Mesenchymal stem cell (in vitro differentiated cells and primary cell): ENCODE results near the gene STK17A.

ENCODE experiments used
- DNase-seq: peaks from one replicate; pipeline ENCODE4 v3.0.0-alpha.2; 2013
- H2AFZ ChIP-seq: one replicate; pipeline ENCODE4 v1.6.1; 2013; ENCODE audit warnings: low read depth, mild to moderate bottlenecking, control low read depth, inconsistent platforms, low read length, moderate library complexity
- H2AK5ac ChIP-seq: 2 replicates; pipeline ENCODE4 v1.6.1; 2013; ENCODE audit warnings: low read length, moderate library complexity, mild to moderate bottlenecking, inconsistent platforms; ENCODE audit not compliant: severe bottlenecking
- H2BK120ac ChIP-seq: one replicate; pipeline ENCODE4 v1.6.1; 2013; ENCODE audit warnings: low read depth, mild to moderate bottlenecking, inconsistent platforms, low read length, moderate library complexity
- H2BK12ac ChIP-seq, 2 experiments: one replicate each; pipeline ENCODE4 v1.6.1; 2013; ENCODE audit warnings: inconsistent platforms in 2 of 2, low read length in 2 of 2, mild to moderate bottlenecking in 2 of 2, moderate library complexity in 2 of 2, control low read depth in 1 of 2
- H2BK15ac ChIP-seq: one replicate; pipeline ENCODE4 v1.6.1; 2013; ENCODE audit warnings: mild to moderate bottlenecking, low read depth, inconsistent platforms; ENCODE audit not compliant: poor library complexity, severe bottlenecking
- H2BK5ac ChIP-seq: 2 replicates; pipeline ENCODE4 v1.6.1; 2013; ENCODE audit warnings: low read depth, mild to moderate bottlenecking, low read length, control low read depth, inconsistent platforms; ENCODE audit not compliant: poor library complexity, severe bottlenecking
- H3K14ac ChIP-seq, 2 experiments: one replicate each; pipeline ENCODE4 v1.6.1; 2013; ENCODE audit warnings: inconsistent platforms in 2 of 2, low read length in 2 of 2, control low read depth in 1 of 2, mild to moderate bottlenecking in 1 of 2, moderate library complexity in 1 of 2
- H3K18ac ChIP-seq, 2 experiments: one replicate each; pipeline ENCODE4 v1.6.1; 2013; ENCODE audit warnings: inconsistent platforms in 2 of 2, low read length in 2 of 2, control low read depth in 1 of 2, low read depth in 1 of 2, mild to moderate bottlenecking in 1 of 2
- H3K23ac ChIP-seq, 2 experiments: one replicate each; pipeline ENCODE4 v1.6.1; 2013; ENCODE audit warnings: inconsistent platforms in 2 of 2, low read length in 2 of 2, mild to moderate bottlenecking in 2 of 2, moderate library complexity in 2 of 2, control low read depth in 1 of 2
- H3K27ac ChIP-seq: 2 replicates; pipeline ENCODE4 v1.5.1; 2013; ENCODE audit warnings: mild to moderate bottlenecking, moderate library complexity, low read length, control low read depth, inconsistent platforms; ENCODE audit not compliant: poor library complexity, severe bottlenecking
- H3K27me3 ChIP-seq, 2 experiments: 2 replicates each; pipeline versions ENCODE4 v1.6.1 to v1.7.0; 2013; ENCODE audit warnings: low read length in 2 of 2, mild to moderate bottlenecking in 2 of 2, moderate library complexity in 2 of 2, control low read depth in 1 of 2, inconsistent platforms in 1 of 2; ENCODE audit not compliant: control insufficient read depth in 1 of 2, insufficient read depth in 1 of 2
- H3K36me3 ChIP-seq, 2 experiments: 2 replicates each; pipeline versions ENCODE4 v1.6.1 to v1.7.0; 2013; ENCODE audit warnings: low read length in 2 of 2, control low read depth in 1 of 2, inconsistent platforms in 1 of 2, low read depth in 1 of 2, mild to moderate bottlenecking in 1 of 2; ENCODE audit not compliant: insufficient read depth in 2 of 2, control insufficient read depth in 1 of 2
- H3K4ac ChIP-seq, 2 experiments: one replicate each; pipeline ENCODE4 v1.6.1; 2013; ENCODE audit warnings: inconsistent platforms in 2 of 2, low read length in 2 of 2, mild to moderate bottlenecking in 2 of 2, moderate library complexity in 2 of 2, control low read depth in 1 of 2, low read depth in 1 of 2
- H3K4me1 ChIP-seq: 2 replicates; pipeline ENCODE4 v1.6.1; 2013; ENCODE audit warnings: low read depth, low read length, control low read depth; ENCODE audit not compliant: control insufficient read depth, insufficient read depth
- H3K4me2 ChIP-seq: 2 replicates; pipeline ENCODE4 v1.6.1; 2013; ENCODE audit warnings: low read length, mild to moderate bottlenecking, inconsistent platforms; ENCODE audit not compliant: poor library complexity, severe bottlenecking
- H3K4me3 ChIP-seq, 2 experiments: 2 replicates each; pipeline versions ENCODE4 v1.5.1 to v1.7.0; 2013; ENCODE audit warnings: low read length in 2 of 2, mild to moderate bottlenecking in 2 of 2, control low read depth in 1 of 2, low read depth in 1 of 2; ENCODE audit not compliant: insufficient read depth in 1 of 2
- H3K79me1 ChIP-seq: replicated peaks from 2 replicates; pipeline ENCODE4 v1.6.1; 2013; ENCODE audit warnings: mild to moderate bottlenecking, control low read depth, low read length, inconsistent platforms; ENCODE audit not compliant: poor library complexity, severe bottlenecking
- H3K9ac ChIP-seq: 2 replicates; pipeline ENCODE4 v1.7.0; 2013; ENCODE audit warnings: mild to moderate bottlenecking, low read length, moderate library complexity
- H3K9me3 ChIP-seq: 2 replicates; pipeline ENCODE4 v1.7.0; 2013; ENCODE audit warnings: mild to moderate bottlenecking, low read length; ENCODE audit not compliant: control insufficient read depth
- H4K8ac ChIP-seq: one replicate; pipeline ENCODE4 v1.6.1; 2013; ENCODE audit warnings: inconsistent platforms, mild to moderate bottlenecking, low read length, moderate library complexity
- H4K91ac ChIP-seq: one replicate; pipeline ENCODE4 v1.6.1; 2013; ENCODE audit warnings: mild to moderate bottlenecking, low read length, inconsistent platforms
- WGBS: methylation state at CpG from one replicate; pipeline ENCODE4 v1.1.7; 2013; ENCODE audit warnings: mixed read lengths; 5-methylcytosine and 5-hydroxymethylcytosine counted together

The STK17A gene

GRCh38 chr7:43589728-43590127 lies 6.8 kb downstream of the STK17A start:
- DNase-seq = no peak
- Histone ChIP-seq H2BK120ac (no peak overlapping the region), H2AFZ (no peak overlapping the region), H2BK15ac (no peak overlapping the region), H2BK12ac (no peak overlapping the region), H3K9me3 (no peaks in the 10 kb centered on the region), H3K18ac (no peak overlapping the region), H3K4me1 (peaks cover 13% of the 10 kb centered on the region), H4K91ac (no peak overlapping the region), H3K79me1 (no peaks in the 10 kb centered on the region), H3K36me3 (no peaks in the 10 kb centered on the region), H3K4ac (no peak overlapping the region), H3K14ac (no peak overlapping the region), H4K8ac (no peak overlapping the region), H2AK5ac (no peak overlapping the region), H3K27me3 (no peaks in the 10 kb centered on the region), H3K23ac (no peak overlapping the region), H3K4me3 (no peak overlapping the region), H3K4me2 (no peak overlapping the region), H3K9ac (no peak overlapping the region), H3K27ac (no peak overlapping the region), H2BK5ac (no peak overlapping the region)
- 97% methylated on average over 3 of the region's 3 CpGs for WGBS

GRCh38 chr7:43590862-43591557 lies 8.1 kb downstream of the STK17A start:
- no peak overlapping the region for H3K14ac ChIP-seq
- DNase-seq = no peak
- no peak overlapping the region for H2BK12ac ChIP-seq
- no peaks in the 10 kb centered on the region for H3K79me1 ChIP-seq
- peaks cover 10% of the 10 kb centered on the region for H3K4me1 ChIP-seq
- H2BK15ac ChIP-seq = no peak overlapping the region
- H3K9me3 ChIP-seq = no peaks in the 10 kb centered on the region
- H3K23ac ChIP-seq = no peak overlapping the region
- H2BK120ac ChIP-seq = no peak overlapping the region
- no peak overlapping the region for H2AK5ac ChIP-seq
- no peak overlapping the region for H3K4me3 ChIP-seq
- 69% methylated on average over 2 of the region's 2 CpGs for WGBS
- H2AFZ ChIP-seq = peak overlapping the region; percentile 27
- no peak overlapping the region for H4K8ac ChIP-seq
- no peaks in the 10 kb centered on the region for H3K27me3 ChIP-seq
- no peak overlapping the region for H4K91ac ChIP-seq
- H3K36me3 ChIP-seq = peaks cover 0 to 2% of the 10 kb centered on the region in 2 experiments
- H3K9ac ChIP-seq = no peak overlapping the region
- no peak overlapping the region for H3K18ac ChIP-seq
- H3K4me2 ChIP-seq = no peak overlapping the region
- H3K4ac ChIP-seq = no peak overlapping the region
- H2BK5ac ChIP-seq = peak overlapping the region; percentile 46
- H3K27ac ChIP-seq = peak overlapping the region; percentile 91

GRCh38 chr7:43591558-43592180 lies 8.8 kb downstream of the STK17A start:
- Histone ChIP-seq H3K36me3 (peaks cover 3 to 8% of the 10 kb centered on the region in 2 experiments), H3K14ac (no peak overlapping the region), H3K9me3 (no peaks in the 10 kb centered on the region), H3K18ac (no peak overlapping the region), H3K27ac (peak overlapping the region; percentile 91), H2BK12ac (no peak overlapping the region), H2BK5ac (peak overlapping the region; percentile 14), H2BK15ac (no peak overlapping the region), H3K4me1 (peaks cover 10% of the 10 kb centered on the region), H3K27me3 (no peaks in the 10 kb centered on the region), H4K91ac (no peak overlapping the region), H3K79me1 (no peaks in the 10 kb centered on the region), H2BK120ac (no peak overlapping the region), H3K23ac (no peak overlapping the region), H3K4me2 (no peak overlapping the region), H3K4ac (no peak overlapping the region), H2AK5ac (peak overlapping the region; percentile 44), H3K9ac (peak overlapping the region; percentile 2), H3K4me3 (no peak overlapping the region), H2AFZ (no peak overlapping the region), H4K8ac (no peak overlapping the region)
- DNase-seq = peak; percentile 34
- 62% methylated on average over 2 of the region's 4 CpGs for WGBS

GRCh38 chr7:43592326-43592725 lies 9.4 kb downstream of the STK17A start:
- Histone ChIP-seq H2BK5ac (no peak overlapping the region), H3K9me3 (no peaks in the 10 kb centered on the region), H3K4me2 (no peak overlapping the region), H3K79me1 (no peaks in the 10 kb centered on the region), H3K4me3 (no peak overlapping the region), H3K4me1 (peaks cover 11% of the 10 kb centered on the region), H4K8ac (no peak overlapping the region), H3K36me3 (peaks cover 5 to 15% of the 10 kb centered on the region in 2 experiments), H2BK12ac (no peak overlapping the region), H3K14ac (no peak overlapping the region), H2AFZ (no peak overlapping the region), H3K27me3 (no peaks in the 10 kb centered on the region), H3K27ac (peak overlapping the region; percentile 82), H3K18ac (no peak overlapping the region), H3K9ac (no peak overlapping the region), H4K91ac (no peak overlapping the region), H3K4ac (no peak overlapping the region), H3K23ac (no peak overlapping the region), H2BK120ac (no peak overlapping the region), H2BK15ac (no peak overlapping the region), H2AK5ac (no peak overlapping the region)
- DNase-seq = no peak
- 100% methylated on average over 1 of the region's 3 CpGs for WGBS
